HepG2 (cell line): ENCODE data around the gene ZCCHC24. TPM values are rescaled to one million over a fixed set of nuclear protein-coding genes. Genes with fewer than 3 reads are reported as not detected.

Experiments used
- ATAC-seq: fragments of 200-7000 bp; cut with Tn5 transposase; 3 replicates; pipeline ENCODE4 v1.9.1; 2020; ENCODE audit warnings: mild to moderate bottlenecking, moderate library complexity
- BruUV-seq: library from RNA; stranded (reverse); fragments of 400-500 nt; replicated peaks from 2 replicates; lab custom pipeline; 2021; lab: Mats Ljungman, UMichigan
- CTCF ChIA-PET: fragments of 300-600 bp; formaldehyde crosslinking; extraction: SDS; loops from one replicate; lab custom pipeline; 2021; ENCODE audit warnings: low total read pairs, inconsistent platforms, low intra/inter-chr PET ratio; lab: Yijun Ruan, JAX
- POLR2A ChIA-PET: fragments of 350-600 bp; sonication (Branson Sonifier 250); formaldehyde crosslinking; loops from one replicate; lab custom pipeline; 2020; ENCODE audit warnings: antibody characterized with exemption, inconsistent platforms; lab: Yijun Ruan, JAX
- DNase-seq: peaks from one replicate; pipeline ENCODE4 v3.0.0-alpha.2; 2015; ENCODE audit warnings: low spot score
- FAIRE-seq: peaks from 3 replicates; lab custom pipeline; 2011; peaks lifted over from hg19 to GRCh38; lab: Jason Lieb, UNC
- H2AFZ ChIP-seq: one replicate; pipeline ENCODE4 v1.6.1; 2011; ENCODE audit warnings: low read length, inconsistent platforms
- H3K27ac ChIP-seq: fragments of 300-600 bp; 3 replicates; pipeline ENCODE4 v1.8.0; 2011; ENCODE audit warnings: mixed run types, mild to moderate bottlenecking, mixed read lengths, low read length, inconsistent platforms; ENCODE audit not compliant: insufficient read depth; ENCODE audit errors: extremely low read length
- H3K27me3 ChIP-seq, 2 experiments: fragments of 200-600 bp in 1 of 2; 2 replicates in 1 of 2; 3 replicates in 1 of 2; pipeline versions ENCODE4 v1.6.0 to v1.8.0; 2011; ENCODE audit warnings: low read length in 2 of 2, mild to moderate bottlenecking in 2 of 2, moderate library complexity in 2 of 2, inconsistent platforms in 1 of 2; ENCODE audit not compliant: insufficient read depth in 2 of 2, control insufficient read depth in 1 of 2
- H3K36me3 ChIP-seq, 2 experiments: fragments of 200-600 bp in 1 of 2; replicated peaks in 1 of 2; 2 replicates in 1 of 2; 3 replicates in 1 of 2; pipeline versions ENCODE4 v1.5.1 to v1.8.0; 2011; ENCODE audit warnings: low read length in 2 of 2, inconsistent platforms in 1 of 2; ENCODE audit not compliant: insufficient read depth in 2 of 2, control insufficient read depth in 1 of 2
- H3K4me1 ChIP-seq: 2 replicates; pipeline ENCODE4 v1.5.1; 2012; ENCODE audit warnings: low read length, inconsistent platforms; ENCODE audit not compliant: insufficient read depth
- H3K4me2 ChIP-seq: 2 replicates; pipeline ENCODE4 v1.6.0; 2011; ENCODE audit warnings: low read depth, low read length, inconsistent platforms
- H3K4me3 ChIP-seq, 3 experiments: fragments of 200-600 bp in 1 of 3; sonication (generic), shearing (Covaris generic) in 1 of 3; replicated peaks in 1 of 3; 2 replicates each; pipeline ENCODE4 v1.5.1; 2011 to 2016; ENCODE audit warnings: low read length in 3 of 3, inconsistent platforms in 2 of 3, low read depth in 2 of 3, mild to moderate bottlenecking in 2 of 3, control low read depth in 1 of 3, mixed read lengths in 1 of 3; ENCODE audit not compliant: insufficient read depth in 1 of 3
- H3K79me2 ChIP-seq: one replicate; pipeline ENCODE4 v1.6.1; 2011; ENCODE audit warnings: low read length, inconsistent platforms; ENCODE audit not compliant: insufficient read depth
- H3K9ac ChIP-seq: 2 replicates; pipeline ENCODE4 v1.6.0; 2011; ENCODE audit warnings: mild to moderate bottlenecking, low read depth, low read length, inconsistent platforms; ENCODE audit not compliant: insufficient read depth
- H3K9me3 ChIP-seq: 2 replicates; pipeline ENCODE4 v1.5.1; 2012; ENCODE audit warnings: mild to moderate bottlenecking, low read length
- H4K20me1 ChIP-seq: 2 replicates; pipeline ENCODE4 v1.6.0; 2011; ENCODE audit warnings: inconsistent platforms, mild to moderate bottlenecking, low read length, moderate library complexity; ENCODE audit not compliant: insufficient read depth
- CHCHD3 ChIP-seq: sonication (generic); formaldehyde crosslinking; IDR thresholded peaks from 2 replicates; pipeline ENCODE4 v1.8.0; 2022; ENCODE audit warnings: mild to moderate bottlenecking, missing genetic modification reagents, moderate library complexity
- FIP1L1 ChIP-seq: fragments of 200-400 bp; formaldehyde crosslinking; IDR thresholded peaks from 2 replicates; pipeline ENCODE4 v1.6.1; 2018; ENCODE audit warnings: low read depth, mild to moderate bottlenecking, low read length, moderate library complexity, borderline replicate concordance; ENCODE audit not compliant: insufficient read depth
- KDM4B ChIP-seq: sonication (generic); formaldehyde crosslinking; IDR thresholded peaks from 2 replicates; pipeline ENCODE4 v1.4.0; 2020; ENCODE audit warnings: missing genetic modification reagents
- NCOR1 ChIP-seq: fragments of 200-600 bp; sonication (generic); IDR thresholded peaks from 2 replicates; pipeline ENCODE4 v1.7.0; 2017; ENCODE audit warnings: antibody characterized with exemption, low read length, borderline replicate concordance
- U2AF2 ChIP-seq: fragments of 200-400 bp; formaldehyde crosslinking; IDR thresholded peaks from 2 replicates; pipeline ENCODE4 v1.6.1; 2017; ENCODE audit warnings: low read depth, mild to moderate bottlenecking, low read length
- ZNF253 ChIP-seq: sonication (generic); formaldehyde crosslinking; IDR thresholded peaks from 2 replicates; pipeline ENCODE4 v1.8.0; 2022; ENCODE audit warnings: mild to moderate bottlenecking, missing genetic modification reagents, borderline replicate concordance
- ZSCAN29 ChIP-seq: sonication (generic); formaldehyde crosslinking; conservative IDR thresholded peaks from 2 replicates; pipeline ENCODE4 v1.4.0; 2020; ENCODE audit warnings: mild to moderate bottlenecking, missing genetic modification reagents
- ZSCAN9 ChIP-seq: IDR thresholded peaks from 2 replicates; pipeline ENCODE4 v1.6.1; 2016; ENCODE audit warnings: borderline replicate concordance
- WGBS: methylation state at CpG from one replicate; pipeline ENCODE4 v1.1.6; 2017; ENCODE audit warnings: low lambda C conversion rate; 5-methylcytosine and 5-hydroxymethylcytosine counted together
- in situ Hi-C: cut with HindIII; loops from 2 replicates; pipeline ENCODE4 v1.10.0; 2017; ENCODE audit warnings: low pct_unique_long_range_greater_than_20kb; ENCODE audit not compliant: extremely low pct_ligation_motif_present
- intact Hi-C: fragments of 100-400 bp; cut with micrococcal nuclease; formaldehyde crosslinking; loops from one replicate; pipeline ENCODE4 v1.10.0; 2022; ENCODE audit not compliant: unreplicated experiment
- polyA plus RNA-seq, 8 experiments: library from polyadenylated mRNA; depleted of rRNA in 3 of 8; stranded (reverse) in 7 of 8; unstranded in 1 of 8; fragments of >200 nt; fragmentation: Illumina TruSeq in 4 of 8; extraction: Trizol in 4 of 8; gene quantifications; 2 replicates each; pipeline versions ENCODE4 v1.2.1 to v1.2.3, GENCODE V29; 2011 to 2016; ENCODE audit warnings: low read depth in 4 of 8, missing spikeins in 1 of 8, mixed read lengths in 1 of 8; ENCODE audit not compliant: insufficient read depth in 1 of 8
- total RNA-seq, 5 experiments: library from RNA; depleted of rRNA; stranded (reverse); fragments of >200 nt; fragmentation: Illumina TruSeq; extraction: Trizol; gene quantifications; 2 replicates each; pipeline ENCODE4 v1.2.3, GENCODE V29; 2016; ENCODE audit warnings: low read depth in 1 of 5
- TF ChIP-seq, protein P1 (sequence below): IDR thresholded peaks from 2 replicates; pipeline ENCODE4 v1.6.1; 2018; ENCODE audit warnings: missing genetic modification reagents
- TF ChIP-seq, protein P2 (sequence below): sonication (generic); formaldehyde crosslinking; conservative IDR thresholded peaks from 2 replicates; pipeline ENCODE4 v1.8.1; 2023; ENCODE audit warnings: missing genetic modification reagents
- TF ChIP-seq, protein P3 (sequence below): sonication (generic); formaldehyde crosslinking; conservative IDR thresholded peaks from 2 replicates; pipeline ENCODE4 v1.8.0; 2022; ENCODE audit warnings: low read depth, missing genetic modification reagents
- TF ChIP-seq, protein P4 (sequence below): sonication (generic); IDR thresholded peaks from 2 replicates; pipeline ENCODE4 v1.6.1; 2016; ENCODE audit warnings: low read depth, borderline replicate concordance

The ZCCHC24 gene
- total and polyA plus RNA-seq, 2 of the 13 experiments (the other 11 are each of a cell fraction or from before 2014, with no cell fraction given) = 3.1 to 7.9 TPM

DNA sequence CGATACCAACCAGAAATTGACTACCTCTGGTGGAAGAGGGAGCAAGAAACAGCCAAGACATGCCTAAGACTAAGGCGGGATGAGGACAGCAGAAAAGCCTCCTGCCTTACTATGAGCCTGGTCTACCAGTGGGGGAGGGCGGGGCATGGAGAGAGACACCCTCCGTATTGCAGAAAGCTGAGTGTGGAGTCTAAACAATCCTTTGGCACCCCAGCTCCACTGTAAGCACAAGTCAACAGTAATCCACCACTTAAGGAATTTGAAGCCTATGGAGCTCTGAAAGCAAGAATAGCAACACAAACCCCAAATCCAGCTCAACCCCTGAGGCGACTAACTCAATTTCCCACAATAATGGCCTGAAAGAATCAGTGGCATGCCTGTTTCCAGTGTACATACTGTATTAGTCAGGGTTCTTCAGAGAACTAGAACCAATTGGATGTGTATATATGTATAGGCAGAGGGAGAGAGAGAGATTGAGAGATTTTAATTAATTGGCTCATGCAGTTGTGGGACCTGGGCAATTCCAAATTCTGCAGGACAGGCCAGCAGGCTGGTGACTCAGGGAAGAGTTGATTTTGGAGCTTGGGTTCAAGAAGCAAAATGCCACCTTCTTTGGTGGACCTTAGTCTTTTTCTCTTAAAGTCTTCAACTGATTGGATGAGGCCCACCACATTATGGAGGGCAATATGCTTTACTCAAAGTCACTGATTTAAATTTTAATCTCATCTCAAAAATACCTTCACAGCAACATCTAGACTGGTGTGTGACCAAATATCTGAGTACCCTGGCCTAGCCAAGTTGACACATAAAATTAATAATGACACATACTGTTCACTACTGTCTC lies 84.7 kb downstream of the ZCCHC24 start (continued):
- TF ChIP-seq, protein P1, sequence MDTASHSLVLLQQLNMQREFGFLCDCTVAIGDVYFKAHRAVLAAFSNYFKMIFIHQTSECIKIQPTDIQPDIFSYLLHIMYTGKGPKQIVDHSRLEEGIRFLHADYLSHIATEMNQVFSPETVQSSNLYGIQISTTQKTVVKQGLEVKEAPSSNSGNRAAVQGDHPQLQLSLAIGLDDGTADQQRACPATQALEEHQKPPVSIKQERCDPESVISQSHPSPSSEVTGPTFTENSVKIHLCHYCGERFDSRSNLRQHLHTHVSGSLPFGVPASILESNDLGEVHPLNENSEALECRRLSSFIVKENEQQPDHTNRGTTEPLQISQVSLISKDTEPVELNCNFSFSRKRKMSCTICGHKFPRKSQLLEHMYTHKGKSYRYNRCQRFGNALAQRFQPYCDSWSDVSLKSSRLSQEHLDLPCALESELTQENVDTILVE (CRISPR knock-in tag) = no peak
- TF ChIP-seq ZSCAN29 (CRISPR knock-in tag) (no peak), ZSCAN9 (CRISPR knock-in tag) (no peak), U2AF2 (no peak)

DNA sequence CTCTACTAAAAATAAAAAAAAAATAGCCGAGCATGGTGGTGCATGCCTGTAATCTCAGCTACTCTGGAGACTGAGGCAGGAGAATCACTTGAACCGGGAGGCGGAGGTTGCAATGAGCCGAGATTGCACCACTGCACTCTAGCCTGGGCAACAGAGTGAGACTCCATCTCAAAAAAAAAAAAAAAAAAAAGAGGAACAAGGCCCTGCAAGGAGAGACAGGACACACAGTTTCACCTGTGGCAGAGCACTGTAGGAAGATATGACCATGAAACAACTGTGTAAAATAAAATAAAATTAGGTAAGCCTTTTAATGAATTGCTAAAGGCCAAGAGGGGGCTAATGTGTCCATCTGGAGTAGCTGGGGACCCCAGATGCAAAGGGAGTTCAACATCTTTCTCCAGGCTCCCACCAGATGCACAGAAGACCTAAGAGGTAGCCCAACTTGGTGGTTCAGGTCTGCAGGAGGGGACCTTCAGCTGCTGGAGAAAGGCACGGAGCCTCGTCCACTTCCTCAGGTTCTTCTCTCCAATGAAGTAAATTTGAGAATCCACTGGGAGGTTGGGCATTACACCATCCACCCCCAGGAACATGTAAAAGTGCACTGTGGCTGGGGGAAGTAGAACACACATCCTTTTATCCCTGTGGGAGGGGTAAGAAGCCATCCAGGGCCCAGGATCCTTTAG lies 85.5 kb downstream of the ZCCHC24 start:
- no peak overlapping the region for H2AFZ ChIP-seq
- H3K9me3 ChIP-seq = no peaks in the 10 kb centered on the region
- intact Hi-C loops (loop anchor here (1.0 kb wide), 1 partner anchor 13 kb away; the partner anchor contains the start of gene PPIF), in situ Hi-C loops (no loop called here)
- ChIA-PET POLR2A (interaction anchor here (1.6 to 3.5 kb wide), 4 partner anchors 12 to 23 kb away, joined by 3 to 45 read pairs (median 8); partner anchors contain the start of gene PPIF), CTCF (no interaction called here)
- H3K4me3 ChIP-seq = no peak overlapping the region
- H3K27me3 ChIP-seq = no peaks in the 10 kb centered on the region
- H3K9ac ChIP-seq = no peak overlapping the region
- peaks cover 33% of the 10 kb centered on the region for H3K4me1 ChIP-seq
- DNase-seq = no peak
- no peaks in the 10 kb centered on the region; the same call in none of the 2 replicates for H4K20me1 ChIP-seq
- H3K4me2 ChIP-seq = no peak overlapping the region
- no peaks in the 10 kb centered on the region for H3K79me2 ChIP-seq
- no peak for FAIRE-seq
- ATAC-seq = no peak
- no TSS peak for BruUV-seq
- WGBS = 95% methylated on average over 6 of the region's 6 CpGs
- H3K27ac ChIP-seq = no peak overlapping the region
- peaks cover 1 to 15% of the 10 kb centered on the region in 2 experiments; a peak in 4 of 5 replicates for H3K36me3 ChIP-seq
- TF ChIP-seq, protein P2, sequence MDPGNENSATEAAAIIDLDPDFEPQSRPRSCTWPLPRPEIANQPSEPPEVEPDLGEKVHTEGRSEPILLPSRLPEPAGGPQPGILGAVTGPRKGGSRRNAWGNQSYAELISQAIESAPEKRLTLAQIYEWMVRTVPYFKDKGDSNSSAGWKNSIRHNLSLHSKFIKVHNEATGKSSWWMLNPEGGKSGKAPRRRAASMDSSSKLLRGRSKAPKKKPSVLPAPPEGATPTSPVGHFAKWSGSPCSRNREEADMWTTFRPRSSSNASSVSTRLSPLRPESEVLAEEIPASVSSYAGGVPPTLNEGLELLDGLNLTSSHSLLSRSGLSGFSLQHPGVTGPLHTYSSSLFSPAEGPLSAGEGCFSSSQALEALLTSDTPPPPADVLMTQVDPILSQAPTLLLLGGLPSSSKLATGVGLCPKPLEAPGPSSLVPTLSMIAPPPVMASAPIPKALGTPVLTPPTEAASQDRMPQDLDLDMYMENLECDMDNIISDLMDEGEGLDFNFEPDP (CRISPR knock-in tag) = no peak
- TF ChIP-seq KDM4B (CRISPR knock-in tag) (no peak), FIP1L1 (no peak), NCOR1 (no peak), ZNF253 (CRISPR knock-in tag) (no peak), CHCHD3 (CRISPR knock-in tag) (no peak)
- TF ChIP-seq, protein P3, sequence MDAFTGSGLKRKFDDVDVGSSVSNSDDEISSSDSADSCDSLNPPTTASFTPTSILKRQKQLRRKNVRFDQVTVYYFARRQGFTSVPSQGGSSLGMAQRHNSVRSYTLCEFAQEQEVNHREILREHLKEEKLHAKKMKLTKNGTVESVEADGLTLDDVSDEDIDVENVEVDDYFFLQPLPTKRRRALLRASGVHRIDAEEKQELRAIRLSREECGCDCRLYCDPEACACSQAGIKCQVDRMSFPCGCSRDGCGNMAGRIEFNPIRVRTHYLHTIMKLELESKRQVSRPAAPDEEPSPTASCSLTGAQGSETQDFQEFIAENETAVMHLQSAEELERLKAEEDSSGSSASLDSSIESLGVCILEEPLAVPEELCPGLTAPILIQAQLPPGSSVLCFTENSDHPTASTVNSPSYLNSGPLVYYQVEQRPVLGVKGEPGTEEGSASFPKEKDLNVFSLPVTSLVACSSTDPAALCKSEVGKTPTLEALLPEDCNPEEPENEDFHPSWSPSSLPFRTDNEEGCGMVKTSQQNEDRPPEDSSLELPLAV (CRISPR knock-in tag) = no peak
- TF ChIP-seq, protein P4, sequence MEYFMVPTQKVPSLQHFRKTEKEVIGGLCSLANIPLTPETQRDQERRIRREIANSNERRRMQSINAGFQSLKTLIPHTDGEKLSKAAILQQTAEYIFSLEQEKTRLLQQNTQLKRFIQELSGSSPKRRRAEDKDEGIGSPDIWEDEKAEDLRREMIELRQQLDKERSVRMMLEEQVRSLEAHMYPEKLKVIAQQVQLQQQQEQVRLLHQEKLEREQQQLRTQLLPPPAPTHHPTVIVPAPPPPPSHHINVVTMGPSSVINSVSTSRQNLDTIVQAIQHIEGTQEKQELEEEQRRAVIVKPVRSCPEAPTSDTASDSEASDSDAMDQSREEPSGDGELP = no peak
